ENCODE measurements around the gene HLCS.

Gene HLCS

DNA sequence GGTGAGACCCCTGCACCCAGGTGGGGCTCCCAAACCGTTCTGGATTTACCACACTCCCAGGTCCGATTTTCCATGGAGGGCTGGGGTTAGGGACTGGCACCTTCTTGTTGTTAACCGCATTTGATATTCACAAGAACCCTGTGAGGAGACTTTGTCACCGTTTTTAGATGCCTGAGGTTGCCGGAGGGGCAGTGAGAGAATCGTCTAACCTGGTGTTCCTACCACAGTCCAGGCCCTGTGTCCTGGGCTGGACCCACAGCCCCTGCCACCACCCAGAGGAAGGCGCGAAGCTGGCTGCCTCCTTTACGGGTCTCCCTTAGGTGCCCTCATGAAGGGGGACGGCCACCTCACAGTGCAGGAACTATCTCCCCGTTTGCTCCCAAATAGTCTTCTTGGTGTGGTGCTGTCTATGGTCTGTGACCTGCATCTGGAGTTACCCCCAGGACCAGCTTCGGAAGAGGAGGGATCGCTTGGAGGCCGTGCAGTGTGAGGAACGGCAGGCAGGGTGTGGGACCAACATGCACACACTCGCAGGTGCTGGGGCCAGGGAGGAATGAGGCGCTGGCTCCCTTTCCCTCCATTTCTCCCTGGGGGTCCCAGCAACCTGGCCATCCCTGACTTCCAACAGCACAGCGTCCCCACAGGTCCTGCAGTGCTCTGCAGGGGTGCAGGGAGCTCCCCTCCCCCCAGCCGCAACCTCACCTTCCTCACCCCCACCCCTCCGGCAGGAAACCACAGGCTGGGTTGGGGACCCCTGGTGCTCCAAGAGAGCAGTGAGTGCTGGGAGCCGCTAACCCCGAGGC lies 260.6 kb downstream of the HLCS start:
- no CpG with 5 or more reads among the region's 22 CpGs for WGBS, 2 donors (ENCODE audit: extremely low coverage in 2 of 2, insufficient read length in 2 of 2, insufficient replicate concordance in 1 of 2)
- H3K9me3 ChIP-seq (replicated peaks in 1 of 2; ENCODE audit: control insufficient read depth in 2 of 2, insufficient read depth in 1 of 2, low read depth in 1 of 2, low read length in 2 of 2): peaks cover 1 to 3% of the 10 kb centered on the region in 2 donors
- H3K4ac ChIP-seq (ENCODE audit: low read length): no peak overlapping the region
- peak overlapping the region; percentile 10 for H2AK5ac ChIP-seq (ENCODE audit: low read depth, low read length)
- no peak overlapping the region for H2AFZ ChIP-seq (ENCODE audit: low read length)
- H3K4me2 ChIP-seq (ENCODE audit: insufficient read depth, low read length, poor library complexity, severe bottlenecking): no peak overlapping the region
- H3K36me3 ChIP-seq (replicated peaks in 1 of 2; ENCODE audit: control insufficient read depth in 2 of 2, insufficient read depth in 2 of 2, low read length in 2 of 2): no peaks in the 10 kb centered on the region
- H3K79me1 ChIP-seq (ENCODE audit: low read depth, low read length): peaks cover 1% of the 10 kb centered on the region
- H3K9ac ChIP-seq (ENCODE audit: low read depth, low read length, poor library complexity): no peak overlapping the region
- H3K27ac ChIP-seq (replicated peaks; ENCODE audit: low read length): no peak overlapping the region
- no peak overlapping the region for H3K4me3 ChIP-seq (ENCODE audit: low read length in 2 of 2)
- no peak overlapping the region for H4K91ac ChIP-seq (ENCODE audit: low read depth, low read length, poor library complexity)
- H3K27me3 ChIP-seq (ENCODE audit: control insufficient read depth in 3 of 3, insufficient read depth in 3 of 3, low read depth in 1 of 3, low read length in 3 of 3): peaks cover 92 to 100% (median 100%) of the 10 kb centered on the region in 3 experiments
- no peak overlapping the region for H2BK12ac ChIP-seq (ENCODE audit: low read length)
- H2BK5ac ChIP-seq (ENCODE audit: low read length): no peak overlapping the region
- H3K14ac ChIP-seq (ENCODE audit: low read length): no peak overlapping the region
- H2BK120ac ChIP-seq (ENCODE audit: low read depth, low read length): no peak overlapping the region
- H4K8ac ChIP-seq (ENCODE audit: low read depth, low read length): no peak overlapping the region
- H3K4me1 ChIP-seq (ENCODE audit: control insufficient read depth in 2 of 2, insufficient read depth in 1 of 2, low read depth in 1 of 2, low read length in 2 of 2): peaks cover 6 to 16% of the 10 kb centered on the region in 2 donors
- DNase-seq (ENCODE audit: low spot score): peak; percentile 30
- no peak overlapping the region for H2BK15ac ChIP-seq (ENCODE audit: low read length)
- H3K18ac ChIP-seq (ENCODE audit: low read length): peak overlapping the region; percentile 44
- H3K23ac ChIP-seq (ENCODE audit: low read depth, low read length, poor library complexity): peak overlapping the region; percentile 6

DNA sequence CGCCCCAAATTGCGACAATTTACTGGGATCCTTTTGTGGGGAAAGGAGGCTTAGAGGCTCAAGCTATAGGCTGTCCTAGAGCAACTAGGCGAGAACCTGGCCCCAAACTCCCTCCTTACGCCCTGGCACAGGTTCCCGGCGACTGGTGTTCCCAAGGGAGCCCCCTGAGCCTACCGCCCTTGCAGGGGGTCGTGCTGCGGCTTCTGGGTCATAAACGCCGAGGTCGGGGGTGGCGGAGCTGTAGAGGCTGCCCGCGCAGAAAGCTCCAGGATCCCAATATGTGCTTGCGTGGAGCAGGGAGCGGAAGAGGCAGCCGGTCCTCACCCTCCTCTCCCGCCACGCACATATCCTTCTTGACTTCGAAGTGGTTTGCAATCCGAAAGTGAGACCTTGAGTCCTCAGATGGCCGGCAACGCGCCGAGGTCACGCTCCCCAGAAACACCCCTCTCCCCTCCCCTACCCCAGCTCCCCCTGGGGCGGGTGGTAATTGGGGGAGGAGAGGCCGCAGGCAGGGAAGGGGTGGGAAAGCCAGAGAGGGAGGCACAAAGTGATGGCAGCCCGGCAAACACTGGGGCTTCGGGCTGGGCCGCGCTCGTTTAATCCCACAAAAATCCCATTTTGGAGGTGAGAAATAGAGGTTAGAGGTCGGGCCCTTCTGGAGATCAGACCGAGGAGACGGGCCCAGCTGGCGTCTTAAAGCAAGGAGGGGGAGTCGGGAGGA lies 261.4 kb downstream of the HLCS start:
- no peak overlapping the region for H3K4ac ChIP-seq (ENCODE audit: low read length)
- peak overlapping the region; percentile 50 for H3K9ac ChIP-seq (ENCODE audit: low read depth, low read length, poor library complexity)
- H3K36me3 ChIP-seq (replicated peaks in 1 of 2; ENCODE audit: control insufficient read depth in 2 of 2, insufficient read depth in 2 of 2, low read length in 2 of 2): no peaks in the 10 kb centered on the region
- H3K4me2 ChIP-seq (ENCODE audit: insufficient read depth, low read length, poor library complexity, severe bottlenecking): peak overlapping the region; percentile 19
- peaks cover 91 to 100% (median 100%) of the 10 kb centered on the region in 3 experiments for H3K27me3 ChIP-seq (ENCODE audit: control insufficient read depth in 3 of 3, insufficient read depth in 3 of 3, low read depth in 1 of 3, low read length in 3 of 3)
- no peak for DNase-seq (ENCODE audit: low spot score)
- peaks cover 6 to 23% of the 10 kb centered on the region in 2 donors for H3K4me1 ChIP-seq (ENCODE audit: control insufficient read depth in 2 of 2, insufficient read depth in 1 of 2, low read depth in 1 of 2, low read length in 2 of 2)
- H3K18ac ChIP-seq (ENCODE audit: low read length): peak overlapping the region; percentile 82
- H2AK5ac ChIP-seq (ENCODE audit: low read depth, low read length): peak overlapping the region; percentile 11
- no CpG with 5 or more reads among the region's 39 CpGs for WGBS, 2 donors (ENCODE audit: extremely low coverage in 2 of 2, insufficient read length in 2 of 2, insufficient replicate concordance in 1 of 2)
- H3K23ac ChIP-seq (ENCODE audit: low read depth, low read length, poor library complexity): peak overlapping the region; percentile 96
- H2BK12ac ChIP-seq (ENCODE audit: low read length): no peak overlapping the region
- H2AFZ ChIP-seq (ENCODE audit: low read length): peak overlapping the region; percentile 63
- no peak overlapping the region for H3K27ac ChIP-seq (replicated peaks; ENCODE audit: low read length)
- no peak overlapping the region for H4K91ac ChIP-seq (ENCODE audit: low read depth, low read length, poor library complexity)
- no peak overlapping the region for H3K14ac ChIP-seq (ENCODE audit: low read length)
- no peak overlapping the region for H3K4me3 ChIP-seq (ENCODE audit: low read length in 2 of 2)
- H2BK5ac ChIP-seq (ENCODE audit: low read length): no peak overlapping the region
- peaks cover 1% of the 10 kb centered on the region for H3K79me1 ChIP-seq (ENCODE audit: low read depth, low read length)
- no peak overlapping the region for H4K8ac ChIP-seq (ENCODE audit: low read depth, low read length)
- H2BK120ac ChIP-seq (ENCODE audit: low read depth, low read length): no peak overlapping the region
- H3K9me3 ChIP-seq (replicated peaks in 1 of 2; ENCODE audit: control insufficient read depth in 2 of 2, insufficient read depth in 1 of 2, low read depth in 1 of 2, low read length in 2 of 2): peaks cover 1 to 3% of the 10 kb centered on the region in 2 donors
- peak overlapping the region; percentile 0 for H2BK15ac ChIP-seq (ENCODE audit: low read length)

GRCh38 chr21:36704281-36704957 lies 262.1 kb downstream of the HLCS start:
- no peak overlapping the region for H4K8ac ChIP-seq (ENCODE audit: low read depth, low read length)
- DNase-seq (ENCODE audit: low spot score): no peak
- no peak overlapping the region for H2BK5ac ChIP-seq (ENCODE audit: low read length)
- H2AFZ ChIP-seq (ENCODE audit: low read length): peak overlapping the region; percentile 63
- peak overlapping the region; percentile 0 for H2BK15ac ChIP-seq (ENCODE audit: low read length)
- no peak overlapping the region for H2BK120ac ChIP-seq (ENCODE audit: low read depth, low read length)
- no CpG with 5 or more reads among the region's 49 CpGs for WGBS, 2 donors (ENCODE audit: extremely low coverage in 2 of 2, insufficient read length in 2 of 2, insufficient replicate concordance in 1 of 2)
- H3K4me2 ChIP-seq (ENCODE audit: insufficient read depth, low read length, poor library complexity, severe bottlenecking): peak overlapping the region; percentile 19
- peak overlapping the region; percentile 71 for H3K18ac ChIP-seq (ENCODE audit: low read length)
- no peak overlapping the region for H4K91ac ChIP-seq (ENCODE audit: low read depth, low read length, poor library complexity)
- H3K4ac ChIP-seq (ENCODE audit: low read length): no peak overlapping the region
- no peak overlapping the region for H3K4me3 ChIP-seq (ENCODE audit: low read length in 2 of 2)
- H3K27ac ChIP-seq (replicated peaks; ENCODE audit: low read length): no peak overlapping the region
- no peak overlapping the region for H2AK5ac ChIP-seq (ENCODE audit: low read depth, low read length)
- peaks cover 8 to 28% of the 10 kb centered on the region in 2 donors for H3K4me1 ChIP-seq (ENCODE audit: control insufficient read depth in 2 of 2, insufficient read depth in 1 of 2, low read depth in 1 of 2, low read length in 2 of 2)
- no peak overlapping the region for H2BK12ac ChIP-seq (ENCODE audit: low read length)
- H3K14ac ChIP-seq (ENCODE audit: low read length): no peak overlapping the region
- peaks cover 1% of the 10 kb centered on the region for H3K79me1 ChIP-seq (ENCODE audit: low read depth, low read length)
- H3K23ac ChIP-seq (ENCODE audit: low read depth, low read length, poor library complexity): no peak overlapping the region
- H3K9ac ChIP-seq (ENCODE audit: low read depth, low read length, poor library complexity): no peak overlapping the region
- no peaks in the 10 kb centered on the region for H3K36me3 ChIP-seq (replicated peaks in 1 of 2; ENCODE audit: control insufficient read depth in 2 of 2, insufficient read depth in 2 of 2, low read length in 2 of 2)
- peaks cover 0 to 3% of the 10 kb centered on the region in 2 donors for H3K9me3 ChIP-seq (replicated peaks in 1 of 2; ENCODE audit: control insufficient read depth in 2 of 2, insufficient read depth in 1 of 2, low read depth in 1 of 2, low read length in 2 of 2)
- peaks cover 92 to 100% (median 100%) of the 10 kb centered on the region in 3 experiments for H3K27me3 ChIP-seq (ENCODE audit: control insufficient read depth in 3 of 3, insufficient read depth in 3 of 3, low read depth in 1 of 3, low read length in 3 of 3)

Data from neuronal stem cell (in vitro differentiated cells).